VCaP (cell line): Measurements from ENCODE around the gene AK8.

ENCODE experiments used
- H3K27ac ChIP-seq: fragments of 450-650 bp; 2 replicates; pipeline ENCODE4 v1.5.1; 2017
- CTCF ChIP-seq: fragments of 450-650 bp; conservative IDR thresholded peaks from 2 replicates; pipeline ENCODE4 v1.5.1; 2017; ENCODE audit warnings: mild to moderate bottlenecking, moderate library complexity

Gene AK8

GRCh38 chr9:132793606-132794580, 84.2 kb downstream of the AK8 start:
- no peak for TF ChIP-seq CTCF
- peak overlapping the region; percentile 27; the same call in 1 of the 2 replicates for H3K27ac ChIP-seq

GRCh38 chr9:132792547-132792946, 85.5 kb downstream of the AK8 start:
- no peak overlapping the region for H3K27ac ChIP-seq
- no peak for TF ChIP-seq CTCF

- no peak for TF ChIP-seq CTCF
- no peak overlapping the region for H3K27ac ChIP-seq
Observed at GRCh38 chr9:132791699-132792240, 86.3 kb downstream of the AK8 start.

GRCh38 chr9:132789719-132790118, 88.4 kb downstream of the AK8 start:
- TF ChIP-seq CTCF = no peak
- no peak overlapping the region for H3K27ac ChIP-seq

- no peak overlapping the region for H3K27ac ChIP-seq
- TF ChIP-seq CTCF = no peak
Observed at GRCh38 chr9:132788378-132788777, 89.7 kb downstream of the AK8 start.

- TF ChIP-seq CTCF = no peak
- H3K27ac ChIP-seq = no peak overlapping the region
Observed at GRCh38 chr9:132787748-132788159, 90.3 kb downstream of the AK8 start.

- TF ChIP-seq CTCF = no peak
- no peak overlapping the region for H3K27ac ChIP-seq
Observed at GRCh38 chr9:132784286-132784830, 93.7 kb downstream of the AK8 start.
